ENCODE results near the gene TRAPPC2. TPM values are rescaled to one million over a fixed set of nuclear protein-coding genes. Genes with fewer than 3 reads are reported as not detected.

Gene TRAPPC2
- total and polyA plus RNA-seq, 8 donors, result 4.4 to 13.2 (median 8.9) TPM

GRCh38 chrX:13721819-13722519 is 12.5 kb downstream of the TRAPPC2 start:
- ATAC-seq (peak; percentile 81 to 90 (median 90)), DNase-seq (no peak), FAIRE-seq (no peak)
- no peak for TF ChIP-seq CTCF (IDR thresholded peaks at IDR 0.05)
- H3K4me3 ChIP-seq, result no peak overlapping the region
- peaks cover 0 to 11% (median 0%) of the 10 kb centered on the region in 3 donors for H3K36me3 ChIP-seq
- WGBS, 2 donors, result 19 to 59% methylated on average over 7 of the region's 7 CpGs
- no peaks in the 10 kb centered on the region for H3K9me3 ChIP-seq
- H3K27ac ChIP-seq, result peak overlapping the region in 2 of 4 donors; percentile 54 to 55
- peaks cover 4 to 8% (median 5%) of the 10 kb centered on the region in 3 donors for H3K4me1 ChIP-seq
- H3K27me3 ChIP-seq, result no peaks in the 10 kb centered on the region
- intact Hi-C loops (cut with DNase I), result no loop called here

- FAIRE-seq (no peak), ATAC-seq (peak in 2 of 4 donors; percentile 5 to 22), DNase-seq (no peak)
- no peaks in the 10 kb centered on the region for H3K9me3 ChIP-seq
- WGBS, 2 donors, result 64 to 82% methylated on average over 4 of the region's 4 CpGs
- TF ChIP-seq CTCF (IDR thresholded peaks at IDR 0.05), result no peak
- peak overlapping the region in 2 of 4 donors; percentile 54 to 55 for H3K27ac ChIP-seq
- peaks cover 0 to 11% (median 0%) of the 10 kb centered on the region in 3 donors for H3K36me3 ChIP-seq
- H3K4me1 ChIP-seq, result peaks cover 4 to 8% (median 5%) of the 10 kb centered on the region in 3 donors
- H3K27me3 ChIP-seq, result no peaks in the 10 kb centered on the region
- intact Hi-C loops (cut with DNase I), result no loop called here
- no peak overlapping the region for H3K4me3 ChIP-seq
Measured at GRCh38 chrX:13721371-13721770, 13.0 kb downstream of the TRAPPC2 start.

GRCh38 chrX:13719192-13719856 is 15.1 kb downstream of the TRAPPC2 start:
- H3K4me3 ChIP-seq, result no peak overlapping the region
- DNase-seq (no peak), FAIRE-seq (no peak), ATAC-seq (no peak)
- 90 to 93% methylated on average over 3 of the region's 3 CpGs for WGBS, 2 donors
- no peak overlapping the region for H3K27ac ChIP-seq
- no peaks in the 10 kb centered on the region for H3K27me3 ChIP-seq
- H3K36me3 ChIP-seq, result peaks cover 0 to 11% (median 0%) of the 10 kb centered on the region in 3 donors
- no peak for TF ChIP-seq CTCF (IDR thresholded peaks at IDR 0.05)
- peaks cover 4 to 8% (median 5%) of the 10 kb centered on the region in 3 donors for H3K4me1 ChIP-seq
- H3K9me3 ChIP-seq, result no peaks in the 10 kb centered on the region
- intact Hi-C loops (cut with DNase I), result no loop called here

- FAIRE-seq (no peak), DNase-seq (no peak), ATAC-seq (no peak)
- H3K27me3 ChIP-seq, result no peaks in the 10 kb centered on the region
- no peaks in the 10 kb centered on the region for H3K9me3 ChIP-seq
- no peak for TF ChIP-seq CTCF (IDR thresholded peaks at IDR 0.05)
- no peak overlapping the region for H3K27ac ChIP-seq
- H3K4me1 ChIP-seq, result peaks cover 4 to 8% (median 5%) of the 10 kb centered on the region in 3 donors
- H3K36me3 ChIP-seq, result peaks cover 0 to 11% (median 0%) of the 10 kb centered on the region in 3 donors
- intact Hi-C loops (cut with DNase I), result no loop called here
- 90 to 91% methylated on average over 7 of the region's 7 CpGs for WGBS, 2 donors
- no peak overlapping the region for H3K4me3 ChIP-seq
Measured at GRCh38 chrX:13717700-13718472, 16.5 kb downstream of the TRAPPC2 start.

Data from pancreas (tissue), 10 donors.